Mesenchymal stem cell (in vitro differentiated cells and primary cell): Measurements from ENCODE around the gene CAMTA1.

Experiments
- DNase-seq: peaks from one replicate; pipeline ENCODE4 v3.0.0-alpha.2; 2013
- H2AFZ ChIP-seq: one replicate; pipeline ENCODE4 v1.6.1; 2013; ENCODE audit warnings: low read depth, mild to moderate bottlenecking, control low read depth, inconsistent platforms, low read length, moderate library complexity
- H2AK5ac ChIP-seq: 2 replicates; pipeline ENCODE4 v1.6.1; 2013; ENCODE audit warnings: low read length, moderate library complexity, mild to moderate bottlenecking, inconsistent platforms; ENCODE audit not compliant: severe bottlenecking
- H2BK120ac ChIP-seq: one replicate; pipeline ENCODE4 v1.6.1; 2013; ENCODE audit warnings: low read depth, mild to moderate bottlenecking, inconsistent platforms, low read length, moderate library complexity
- H2BK12ac ChIP-seq, 2 experiments: one replicate each; pipeline ENCODE4 v1.6.1; 2013; ENCODE audit warnings: inconsistent platforms in 2 of 2, low read length in 2 of 2, mild to moderate bottlenecking in 2 of 2, moderate library complexity in 2 of 2, control low read depth in 1 of 2
- H2BK15ac ChIP-seq: one replicate; pipeline ENCODE4 v1.6.1; 2013; ENCODE audit warnings: mild to moderate bottlenecking, low read depth, inconsistent platforms; ENCODE audit not compliant: poor library complexity, severe bottlenecking
- H2BK5ac ChIP-seq: 2 replicates; pipeline ENCODE4 v1.6.1; 2013; ENCODE audit warnings: low read depth, mild to moderate bottlenecking, low read length, control low read depth, inconsistent platforms; ENCODE audit not compliant: poor library complexity, severe bottlenecking
- H3K14ac ChIP-seq, 2 experiments: one replicate each; pipeline ENCODE4 v1.6.1; 2013; ENCODE audit warnings: inconsistent platforms in 2 of 2, low read length in 2 of 2, control low read depth in 1 of 2, mild to moderate bottlenecking in 1 of 2, moderate library complexity in 1 of 2
- H3K18ac ChIP-seq, 2 experiments: one replicate each; pipeline ENCODE4 v1.6.1; 2013; ENCODE audit warnings: inconsistent platforms in 2 of 2, low read length in 2 of 2, control low read depth in 1 of 2, low read depth in 1 of 2, mild to moderate bottlenecking in 1 of 2
- H3K23ac ChIP-seq, 2 experiments: one replicate each; pipeline ENCODE4 v1.6.1; 2013; ENCODE audit warnings: inconsistent platforms in 2 of 2, low read length in 2 of 2, mild to moderate bottlenecking in 2 of 2, moderate library complexity in 2 of 2, control low read depth in 1 of 2
- H3K27ac ChIP-seq: 2 replicates; pipeline ENCODE4 v1.5.1; 2013; ENCODE audit warnings: mild to moderate bottlenecking, moderate library complexity, low read length, control low read depth, inconsistent platforms; ENCODE audit not compliant: poor library complexity, severe bottlenecking
- H3K27me3 ChIP-seq, 2 experiments: 2 replicates each; pipeline versions ENCODE4 v1.6.1 to v1.7.0; 2013; ENCODE audit warnings: low read length in 2 of 2, mild to moderate bottlenecking in 2 of 2, moderate library complexity in 2 of 2, control low read depth in 1 of 2, inconsistent platforms in 1 of 2; ENCODE audit not compliant: control insufficient read depth in 1 of 2, insufficient read depth in 1 of 2
- H3K36me3 ChIP-seq, 2 experiments: 2 replicates each; pipeline versions ENCODE4 v1.6.1 to v1.7.0; 2013; ENCODE audit warnings: low read length in 2 of 2, control low read depth in 1 of 2, inconsistent platforms in 1 of 2, low read depth in 1 of 2, mild to moderate bottlenecking in 1 of 2; ENCODE audit not compliant: insufficient read depth in 2 of 2, control insufficient read depth in 1 of 2
- H3K4ac ChIP-seq, 2 experiments: one replicate each; pipeline ENCODE4 v1.6.1; 2013; ENCODE audit warnings: inconsistent platforms in 2 of 2, low read length in 2 of 2, mild to moderate bottlenecking in 2 of 2, moderate library complexity in 2 of 2, control low read depth in 1 of 2, low read depth in 1 of 2
- H3K4me1 ChIP-seq: 2 replicates; pipeline ENCODE4 v1.6.1; 2013; ENCODE audit warnings: low read depth, low read length, control low read depth; ENCODE audit not compliant: control insufficient read depth, insufficient read depth
- H3K4me2 ChIP-seq: 2 replicates; pipeline ENCODE4 v1.6.1; 2013; ENCODE audit warnings: low read length, mild to moderate bottlenecking, inconsistent platforms; ENCODE audit not compliant: poor library complexity, severe bottlenecking
- H3K4me3 ChIP-seq, 2 experiments: 2 replicates each; pipeline versions ENCODE4 v1.5.1 to v1.7.0; 2013; ENCODE audit warnings: low read length in 2 of 2, mild to moderate bottlenecking in 2 of 2, control low read depth in 1 of 2, low read depth in 1 of 2; ENCODE audit not compliant: insufficient read depth in 1 of 2
- H3K79me1 ChIP-seq: replicated peaks from 2 replicates; pipeline ENCODE4 v1.6.1; 2013; ENCODE audit warnings: mild to moderate bottlenecking, control low read depth, low read length, inconsistent platforms; ENCODE audit not compliant: poor library complexity, severe bottlenecking
- H3K9ac ChIP-seq: 2 replicates; pipeline ENCODE4 v1.7.0; 2013; ENCODE audit warnings: mild to moderate bottlenecking, low read length, moderate library complexity
- H3K9me3 ChIP-seq: 2 replicates; pipeline ENCODE4 v1.7.0; 2013; ENCODE audit warnings: mild to moderate bottlenecking, low read length; ENCODE audit not compliant: control insufficient read depth
- H4K8ac ChIP-seq: one replicate; pipeline ENCODE4 v1.6.1; 2013; ENCODE audit warnings: inconsistent platforms, mild to moderate bottlenecking, low read length, moderate library complexity
- H4K91ac ChIP-seq: one replicate; pipeline ENCODE4 v1.6.1; 2013; ENCODE audit warnings: mild to moderate bottlenecking, low read length, inconsistent platforms
- WGBS: methylation state at CpG from one replicate; pipeline ENCODE4 v1.1.7; 2013; ENCODE audit warnings: mixed read lengths; 5-methylcytosine and 5-hydroxymethylcytosine counted together

The CAMTA1 gene

GRCh38 chr1:7703321-7704213 lies 918.3 kb downstream of the CAMTA1 start:
- H3K36me3 ChIP-seq: peaks cover 0 to 3% of the 10 kb centered on the region in 2 experiments
- 9% methylated on average over 23 of the region's 60 CpGs for WGBS

GRCh38 chr1:7704214-7705047 lies 919.2 kb downstream of the CAMTA1 start:
- Histone ChIP-seq H2BK15ac (peak overlapping the region; percentile 28), H3K4me2 (peak overlapping the region; percentile 88), H3K23ac (no peak overlapping the region), H2AK5ac (no peak overlapping the region), H2AFZ (peak overlapping the region; percentile 58), H3K79me1 (no peaks in the 10 kb centered on the region), H4K8ac (no peak overlapping the region), H4K91ac (no peak overlapping the region), H2BK12ac (no peak overlapping the region), H3K4me1 (peaks cover 14% of the 10 kb centered on the region), H3K4me3 (peak overlapping the region in 1 of 2 experiments; percentile 61), H3K36me3 (peaks cover 0 to 3% of the 10 kb centered on the region in 2 experiments), H3K18ac (peak overlapping the region in 1 of 2 experiments; percentile 59), H2BK5ac (no peak overlapping the region), H2BK120ac (peak overlapping the region; percentile 19), H3K14ac (no peak overlapping the region), H3K27me3 (peaks cover 35 to 66% of the 10 kb centered on the region in 2 experiments), H3K4ac (no peak overlapping the region), H3K27ac (no peak overlapping the region), H3K9ac (no peak overlapping the region), H3K9me3 (no peaks in the 10 kb centered on the region)
- under 1% methylated on average over 56 of the region's 151 CpGs for WGBS
- DNase-seq: peak; percentile 93

More at GRCh38 chr1:7703321-7704213, 918.3 kb downstream of the CAMTA1 start:
- H2BK12ac ChIP-seq: no peak overlapping the region
- H4K8ac ChIP-seq: no peak overlapping the region
- H3K23ac ChIP-seq: no peak overlapping the region
- H3K4ac ChIP-seq: no peak overlapping the region
- no peaks in the 10 kb centered on the region for H3K79me1 ChIP-seq
- H2BK120ac ChIP-seq: no peak overlapping the region
- H3K4me3 ChIP-seq: peak overlapping the region in 1 of 2 experiments; percentile 61
- H2BK15ac ChIP-seq: peak overlapping the region; percentile 28
- H3K27me3 ChIP-seq: peaks cover 35 to 68% of the 10 kb centered on the region in 2 experiments
- H3K4me1 ChIP-seq: peaks cover 14% of the 10 kb centered on the region
- H2BK5ac ChIP-seq: no peak overlapping the region
- H3K9ac ChIP-seq: no peak overlapping the region
- H3K4me2 ChIP-seq: peak overlapping the region; percentile 31
- no peaks in the 10 kb centered on the region for H3K9me3 ChIP-seq
- peak overlapping the region; percentile 31 for H2AFZ ChIP-seq
- no peak for DNase-seq
- no peak overlapping the region for H3K14ac ChIP-seq
- no peak overlapping the region for H2AK5ac ChIP-seq
- H4K91ac ChIP-seq: no peak overlapping the region
- H3K27ac ChIP-seq: no peak overlapping the region
- H3K18ac ChIP-seq: no peak overlapping the region

- Histone ChIP-seq H2BK120ac (no peak overlapping the region), H2BK12ac (no peak overlapping the region), H2BK15ac (peak overlapping the region; percentile 23), H3K4me3 (peak overlapping the region; percentile 56 to 61), H2AFZ (peak overlapping the region; percentile 58), H3K27me3 (peaks cover 35 to 69% of the 10 kb centered on the region in 2 experiments), H3K23ac (peak overlapping the region in 1 of 2 experiments; percentile 90), H3K36me3 (peaks cover 0 to 3% of the 10 kb centered on the region in 2 experiments), H3K4ac (peak overlapping the region in 1 of 2 experiments; percentile 50), H4K91ac (peak overlapping the region; percentile 59), H3K18ac (peak overlapping the region; percentile 40 to 59), H2BK5ac (no peak overlapping the region), H4K8ac (no peak overlapping the region), H3K4me1 (peaks cover 14% of the 10 kb centered on the region), H3K79me1 (no peaks in the 10 kb centered on the region), H3K9ac (no peak overlapping the region), H3K4me2 (peak overlapping the region; percentile 88), H3K27ac (no peak overlapping the region), H3K9me3 (no peaks in the 10 kb centered on the region), H3K14ac (peak overlapping the region in 1 of 2 experiments; percentile 94), H2AK5ac (no peak overlapping the region)
- 7% methylated on average over 47 of the region's 106 CpGs for WGBS
- DNase-seq: no peak
These were observed 920.0 kb downstream of the CAMTA1 start for GRCh38 chr1:7705048-7705907.
